Mucosa of rectum (tissue), 2 donors: ENCODE measurements around the gene CRYGA.

Experiments
- H3K27ac ChIP-seq, 2 donors: one replicate each; pipeline ENCODE4 v1.7.0; 2013; ENCODE audit warnings: inconsistent platforms in 2 of 2, low read depth in 2 of 2, low read length in 2 of 2
- H3K27me3 ChIP-seq, 2 donors: one replicate each; pipeline ENCODE4 v1.7.0; 2013; ENCODE audit warnings: low read length in 2 of 2; ENCODE audit not compliant: control insufficient read depth in 2 of 2, insufficient read depth in 2 of 2
- H3K36me3 ChIP-seq, 2 donors: one replicate each; pipeline ENCODE4 v1.7.0; 2013; ENCODE audit warnings: low read length in 2 of 2; ENCODE audit not compliant: control insufficient read depth in 2 of 2, insufficient read depth in 2 of 2
- H3K4me1 ChIP-seq, 2 donors: one replicate each; pipeline ENCODE4 v1.7.0; 2013; ENCODE audit warnings: low read length in 2 of 2, mild to moderate bottlenecking in 1 of 2; ENCODE audit not compliant: control insufficient read depth in 2 of 2, insufficient read depth in 2 of 2
- H3K4me3 ChIP-seq, 2 donors: one replicate each; pipeline ENCODE4 v1.7.0; 2013; ENCODE audit warnings: low read length in 2 of 2
- H3K9ac ChIP-seq, 2 donors: one replicate each; pipeline ENCODE4 v1.7.0; 2013; ENCODE audit warnings: low read length in 2 of 2, low read depth in 1 of 2, mild to moderate bottlenecking in 1 of 2
- H3K9me3 ChIP-seq, 2 donors: one replicate each; pipeline ENCODE4 v1.7.0; 2013; ENCODE audit warnings: low read length in 2 of 2; ENCODE audit not compliant: control insufficient read depth in 2 of 2
- donor health status: healthy.
- donor health status: Normal muscosa, but diverticular disease.

CRYGA gene

DNA sequence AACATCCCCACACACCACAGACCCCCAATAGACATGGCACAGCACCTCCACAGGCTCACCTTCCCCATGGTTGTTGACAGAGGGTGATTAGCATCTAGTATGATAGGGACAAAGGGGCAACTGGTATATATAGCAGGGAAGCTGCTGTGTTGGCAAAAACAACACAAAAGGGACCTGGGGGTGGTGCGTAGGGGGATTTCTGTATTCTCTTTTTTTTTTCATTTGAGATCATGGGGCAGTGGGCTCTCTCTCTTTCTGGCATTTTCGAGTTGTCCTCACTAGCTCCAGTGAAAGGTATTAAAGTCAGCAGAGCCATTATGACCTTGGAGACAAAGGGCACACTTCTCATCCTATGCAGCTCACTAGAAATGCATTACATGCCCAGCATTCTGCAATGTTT is at the start of gene CRYGA:
CRYGA (minus strand) TSS at position 101 of the 400 bp plus-strand sequence; CDS start at position 68, 33 bp downstream.
- no peaks in the 10 kb centered on the region for H3K27me3 ChIP-seq
- no peak within 1 kb of the TSS for H3K9ac ChIP-seq
- no peaks in the 10 kb centered on the region for H3K4me1 ChIP-seq
- no peak within 1 kb of the TSS for H3K27ac ChIP-seq
- no peaks in the 10 kb centered on the region for H3K9me3 ChIP-seq
- no peaks in the 10 kb centered on the region for H3K36me3 ChIP-seq
- H3K4me3 ChIP-seq, result no peak within 1 kb of the TSS

- Histone ChIP-seq H3K27ac (no peak overlapping the region), H3K27me3 (no peaks in the 10 kb centered on the region), H3K4me3 (no peak overlapping the region), H3K36me3 (no peaks in the 10 kb centered on the region), H3K9ac (no peak overlapping the region), H3K4me1 (no peaks in the 10 kb centered on the region), H3K9me3 (no peaks in the 10 kb centered on the region)
Measured at GRCh38 chr2:208210688-208211451, 47.5 kb upstream of the CRYGA start.

- Histone ChIP-seq H3K9ac (no peak overlapping the region), H3K9me3 (no peaks in the 10 kb centered on the region), H3K36me3 (no peaks in the 10 kb centered on the region), H3K4me3 (no peak overlapping the region), H3K4me1 (no peaks in the 10 kb centered on the region), H3K27ac (no peak overlapping the region), H3K27me3 (no peaks in the 10 kb centered on the region)
Measured at GRCh38 chr2:208208335-208209085, 45.1 kb upstream of the CRYGA start.

- Histone ChIP-seq H3K36me3 (no peaks in the 10 kb centered on the region), H3K4me3 (no peak overlapping the region), H3K9me3 (no peaks in the 10 kb centered on the region), H3K4me1 (no peaks in the 10 kb centered on the region), H3K9ac (no peak overlapping the region), H3K27me3 (no peaks in the 10 kb centered on the region), H3K27ac (no peak overlapping the region)
Measured at GRCh38 chr2:208207769-208208168, 44.4 kb upstream of the CRYGA start.

DNA sequence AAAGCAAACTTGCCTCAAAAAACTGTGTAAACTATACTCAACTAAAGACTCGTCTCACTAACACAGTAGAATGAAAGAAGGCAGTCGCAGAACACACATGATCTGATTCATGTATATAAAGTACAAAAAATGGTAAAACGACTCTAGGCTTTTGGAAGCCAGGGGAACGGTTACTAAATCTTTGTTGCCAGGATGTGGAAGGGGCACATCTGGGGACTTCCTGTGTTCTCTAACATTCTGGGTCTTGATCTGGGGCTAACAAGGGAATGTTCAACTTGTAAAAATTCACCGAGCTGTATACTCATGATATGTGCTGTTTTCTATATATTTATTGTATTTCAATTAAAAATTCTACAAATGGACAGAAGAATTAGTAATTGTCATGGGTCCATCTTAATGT is 40.8 kb upstream of the CRYGA start:
- Histone ChIP-seq H3K9me3 (no peaks in the 10 kb centered on the region), H3K27me3 (no peaks in the 10 kb centered on the region), H3K4me3 (no peak overlapping the region), H3K4me1 (no peaks in the 10 kb centered on the region), H3K9ac (no peak overlapping the region), H3K36me3 (no peaks in the 10 kb centered on the region), H3K27ac (no peak overlapping the region)

DNA sequence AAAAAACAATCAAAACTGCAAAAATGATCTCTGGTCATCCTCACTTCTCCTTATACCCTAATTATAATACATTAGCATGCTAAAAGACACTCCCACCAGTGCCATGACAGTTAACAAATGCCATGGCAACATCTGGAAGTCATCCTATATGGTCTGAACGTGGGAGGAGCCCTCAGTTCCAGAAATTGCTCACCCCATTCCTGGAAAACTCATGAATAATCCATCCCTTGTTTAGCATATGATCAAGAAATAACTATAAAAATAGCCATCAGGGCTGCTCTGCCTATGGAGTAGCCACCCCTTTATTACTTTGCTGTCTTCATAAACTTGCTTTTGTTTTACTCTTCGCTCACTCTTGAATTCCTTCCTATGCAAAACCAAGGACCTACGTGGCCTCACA is 32.1 kb upstream of the CRYGA start:
- Histone ChIP-seq H3K36me3 (no peaks in the 10 kb centered on the region), H3K9ac (no peak overlapping the region), H3K4me3 (no peak overlapping the region), H3K9me3 (no peaks in the 10 kb centered on the region), H3K27ac (no peak overlapping the region), H3K27me3 (no peaks in the 10 kb centered on the region), H3K4me1 (no peaks in the 10 kb centered on the region)

DNA sequence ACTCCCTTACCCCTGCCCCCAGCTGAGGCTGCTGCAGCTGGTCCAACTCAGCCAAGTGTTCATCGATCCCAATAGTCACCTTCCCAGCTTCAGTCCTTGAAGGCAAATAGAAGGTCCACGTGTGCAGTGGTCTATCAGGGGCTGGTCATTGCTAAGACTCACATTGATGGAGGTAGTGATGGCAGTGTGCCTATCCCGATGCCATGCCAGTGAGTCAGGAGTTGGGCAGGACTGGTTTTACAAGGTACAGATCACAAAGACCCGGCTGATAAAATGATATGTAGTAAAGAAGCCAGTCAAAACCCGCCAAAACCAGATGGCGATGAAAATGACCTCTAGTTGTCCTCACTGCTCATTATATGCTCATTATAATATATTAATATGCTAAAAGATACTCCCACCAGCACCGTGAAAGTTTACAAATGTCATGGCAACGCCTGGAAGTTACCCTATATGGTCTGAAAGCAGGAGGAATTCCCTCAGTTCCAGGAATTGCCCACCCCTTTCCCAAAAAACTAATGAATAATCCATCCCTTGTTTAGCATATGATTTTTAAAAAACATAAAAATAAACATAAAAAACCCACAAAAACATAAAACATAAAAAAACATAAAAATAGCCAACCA is 29.3 kb upstream of the CRYGA start:
- no peaks in the 10 kb centered on the region for H3K4me1 ChIP-seq
- no peak overlapping the region for H3K27ac ChIP-seq
- no peaks in the 10 kb centered on the region for H3K36me3 ChIP-seq
- H3K9ac ChIP-seq, result no peak overlapping the region
- no peaks in the 10 kb centered on the region for H3K9me3 ChIP-seq
- no peaks in the 10 kb centered on the region for H3K27me3 ChIP-seq
- H3K4me3 ChIP-seq, result no peak overlapping the region

DNA sequence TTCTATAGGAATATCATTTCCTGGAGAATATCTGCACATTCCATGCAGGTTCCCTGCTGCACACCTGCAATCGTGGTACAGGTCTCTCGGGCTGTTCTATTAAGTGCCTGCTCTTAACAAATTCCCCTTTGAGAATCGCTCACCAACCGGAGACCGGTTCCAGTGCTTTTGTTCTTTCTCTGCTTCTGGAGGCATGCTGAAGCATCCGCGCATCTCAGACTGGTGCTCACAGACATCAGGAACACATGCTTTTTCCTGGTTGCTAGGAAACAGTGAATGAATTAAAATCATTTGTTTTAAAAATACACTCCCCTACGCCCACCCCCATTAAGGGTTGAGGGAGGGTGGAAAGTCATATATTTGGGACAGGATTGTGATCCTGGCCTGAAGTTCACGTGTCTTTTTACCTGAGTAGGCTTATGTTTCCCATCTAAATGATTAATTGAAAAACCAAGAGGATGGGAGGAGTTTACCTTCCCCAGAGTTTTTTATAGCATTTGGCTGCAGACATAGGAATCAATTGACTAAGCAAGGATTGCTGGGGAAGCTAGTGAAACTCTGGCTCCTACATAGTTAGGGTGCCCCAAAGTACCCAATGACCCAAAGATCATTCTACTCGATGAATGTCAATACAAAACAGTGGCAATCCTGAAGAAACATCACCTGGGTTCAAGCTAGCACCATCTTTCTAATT is 26.6 kb upstream of the CRYGA start, which contains the start of gene C2orf80:
C2orf80 (minus strand) TSS at position 221 of the 694 bp plus-strand sequence. CDS start 3,044 bp downstream, outside the sequence.
- Histone ChIP-seq H3K36me3 (no peaks in the 10 kb centered on the region), H3K27ac (no peak within 1 kb of the TSS), H3K9me3 (no peaks in the 10 kb centered on the region), H3K4me3 (no peak within 1 kb of the TSS), H3K9ac (no peak within 1 kb of the TSS), H3K27me3 (no peaks in the 10 kb centered on the region), H3K4me1 (no peaks in the 10 kb centered on the region)

GRCh38 chr2:208189069-208189809 is 25.9 kb upstream of the CRYGA start:
- no peak overlapping the region for H3K9ac ChIP-seq
- H3K4me3 ChIP-seq, result no peak overlapping the region
- H3K27ac ChIP-seq, result no peak overlapping the region
- no peaks in the 10 kb centered on the region for H3K4me1 ChIP-seq
- no peaks in the 10 kb centered on the region for H3K36me3 ChIP-seq
- H3K9me3 ChIP-seq, result no peaks in the 10 kb centered on the region
- no peaks in the 10 kb centered on the region for H3K27me3 ChIP-seq
